Raji (cell line): ENCODE results near the gene ANXA2.

Source experiments
- POLR2A ChIP-seq: IDR thresholded peaks from 2 replicates; pipeline ENCODE4 v1.6.1; 2011; ENCODE audit warnings: low read depth, low read length, control low read depth; ENCODE audit not compliant: insufficient read depth

ANXA2 gene

DNA sequence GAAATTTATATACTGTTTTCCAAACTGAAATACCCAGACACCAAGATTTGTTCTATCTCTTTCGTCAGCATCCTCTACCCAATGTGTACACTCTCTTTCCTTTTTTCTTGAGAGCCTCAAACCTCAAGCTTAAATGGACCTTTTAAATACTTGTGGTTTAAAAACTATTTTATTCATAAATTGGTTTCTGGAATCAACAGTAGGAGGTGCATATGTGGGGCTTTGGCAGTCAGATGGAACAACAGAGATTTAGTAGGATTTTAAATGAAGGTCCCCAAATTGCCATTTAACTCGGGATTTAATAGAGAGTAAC is 33.2 kb downstream of the ANXA2 start:
- no peak for TF ChIP-seq POLR2A

DNA sequence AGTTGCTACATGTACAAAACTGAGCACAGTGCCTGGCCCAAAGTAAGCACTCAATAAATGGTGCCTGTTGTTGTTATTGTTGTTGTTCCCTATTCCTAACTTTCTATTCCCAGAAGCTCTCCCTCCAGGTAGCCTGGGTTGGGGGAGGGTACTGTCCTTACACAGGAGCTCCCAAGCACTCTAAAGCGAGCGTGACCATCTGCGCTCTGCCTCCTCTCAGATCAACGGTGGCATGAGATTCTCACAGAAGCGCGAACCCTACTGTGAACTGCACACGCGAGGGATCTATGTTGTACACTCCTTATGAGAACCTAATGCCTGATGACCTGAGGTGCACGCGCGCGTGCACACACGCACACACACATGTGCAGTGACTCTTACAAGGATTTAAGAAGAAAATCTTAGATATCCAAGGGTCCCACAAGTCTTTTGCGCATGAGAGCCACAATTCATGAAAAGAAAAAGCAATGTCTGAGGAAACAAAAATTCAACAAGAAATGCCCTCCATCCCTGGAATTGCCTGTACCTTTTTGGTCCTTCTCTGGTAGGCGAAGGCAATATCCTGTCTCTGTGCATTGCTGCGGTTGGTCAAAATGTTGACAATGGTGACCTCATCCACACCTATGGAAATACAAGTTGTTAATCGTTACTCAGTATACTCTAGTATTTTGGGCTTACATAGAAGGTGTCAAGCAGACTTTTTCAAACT is 33.7 kb downstream of the ANXA2 start:
- no peak for TF ChIP-seq POLR2A

DNA sequence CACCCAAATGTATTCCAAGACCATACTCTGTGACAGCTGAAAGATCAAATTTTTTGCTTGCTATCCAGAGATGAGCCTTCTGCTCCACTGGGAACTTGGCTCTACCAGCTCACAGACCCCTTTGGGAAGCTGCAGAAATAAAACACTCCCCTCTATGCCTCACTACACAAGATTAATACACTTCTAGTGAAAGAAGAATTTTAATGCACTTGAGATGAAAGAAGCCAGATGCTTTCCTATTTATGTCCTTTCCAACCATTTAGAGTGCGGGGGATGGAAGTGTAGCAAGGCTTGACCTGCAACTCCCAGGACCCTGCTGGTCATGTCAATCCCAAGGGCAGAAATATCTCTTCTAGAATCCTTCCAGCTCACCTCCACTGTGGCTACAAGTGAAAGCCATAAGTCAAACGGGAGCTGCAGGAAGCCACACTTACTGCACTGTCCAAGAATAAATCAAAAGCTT is 34.7 kb downstream of the ANXA2 start:
- TF ChIP-seq POLR2A = no peak

DNA sequence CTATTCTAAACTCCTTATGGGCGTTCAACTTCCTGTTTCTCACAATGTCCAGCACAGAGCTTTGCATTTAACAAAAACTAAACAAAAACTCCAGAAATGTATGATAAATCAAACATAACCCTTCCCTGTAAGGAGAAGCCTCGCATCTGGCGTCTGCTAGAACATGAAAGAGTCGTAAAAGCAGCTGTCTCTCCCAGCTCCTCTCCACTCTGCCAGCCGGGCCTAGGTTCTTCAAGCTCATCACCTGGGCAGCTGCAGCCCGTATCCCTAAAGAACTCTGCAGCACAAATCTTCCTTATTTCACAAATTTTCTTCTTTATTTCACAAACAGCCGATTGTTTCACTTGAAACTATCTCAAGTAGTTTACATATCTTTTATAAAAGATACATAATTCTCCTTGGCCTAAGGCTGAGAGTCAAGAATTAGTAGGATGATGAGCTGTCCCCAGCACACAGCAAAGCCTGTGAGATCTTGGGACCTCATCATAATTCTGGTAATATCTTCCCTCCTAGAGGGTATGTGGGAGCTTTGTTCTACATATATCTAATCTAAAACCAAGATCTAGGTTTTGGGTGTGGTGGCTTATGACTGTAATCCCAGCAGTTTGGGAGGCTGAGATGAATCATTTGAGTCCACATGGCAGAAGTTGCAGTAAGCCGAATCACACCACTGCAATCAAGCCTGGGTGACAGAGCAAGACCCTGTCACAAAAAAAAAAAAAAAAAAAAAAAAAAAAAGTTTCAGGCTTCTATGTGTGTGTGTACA is 35.3 kb downstream of the ANXA2 start:
- no peak for TF ChIP-seq POLR2A

DNA sequence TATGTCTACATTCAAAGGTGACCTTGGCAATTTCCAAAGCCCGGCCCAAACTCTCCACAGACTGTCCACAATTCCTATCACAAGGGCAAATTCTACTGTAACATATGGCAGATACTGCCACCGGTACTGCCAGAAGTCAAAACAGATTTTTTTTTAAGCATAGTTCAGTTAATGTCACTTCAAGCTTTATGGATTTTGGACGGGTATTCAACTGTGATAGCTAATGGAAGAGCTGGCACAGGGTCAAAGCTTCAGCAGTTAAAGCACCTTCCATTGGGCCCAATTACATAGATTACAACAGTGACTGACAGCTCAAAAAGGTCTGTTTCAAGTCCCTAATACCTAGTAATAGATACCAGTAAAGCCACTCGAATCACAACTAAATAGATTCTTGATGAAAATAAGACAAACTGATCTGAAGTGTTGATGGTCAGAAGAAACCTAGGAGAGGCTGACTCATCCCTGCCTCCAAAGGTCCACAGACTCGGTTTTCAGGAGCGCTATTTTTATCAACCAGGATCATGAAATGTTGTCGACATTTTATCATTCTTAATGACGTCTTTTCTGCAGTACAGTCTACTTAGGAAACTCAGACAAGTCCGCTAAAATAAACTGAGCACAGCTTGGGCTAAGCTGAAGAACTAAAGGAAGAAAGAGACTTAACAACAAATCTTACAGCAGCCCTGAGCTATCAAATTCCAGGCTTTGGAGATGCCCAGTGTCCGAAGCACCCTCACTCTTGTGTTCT is 38.7 kb downstream of the ANXA2 start:
- TF ChIP-seq POLR2A = no peak

DNA sequence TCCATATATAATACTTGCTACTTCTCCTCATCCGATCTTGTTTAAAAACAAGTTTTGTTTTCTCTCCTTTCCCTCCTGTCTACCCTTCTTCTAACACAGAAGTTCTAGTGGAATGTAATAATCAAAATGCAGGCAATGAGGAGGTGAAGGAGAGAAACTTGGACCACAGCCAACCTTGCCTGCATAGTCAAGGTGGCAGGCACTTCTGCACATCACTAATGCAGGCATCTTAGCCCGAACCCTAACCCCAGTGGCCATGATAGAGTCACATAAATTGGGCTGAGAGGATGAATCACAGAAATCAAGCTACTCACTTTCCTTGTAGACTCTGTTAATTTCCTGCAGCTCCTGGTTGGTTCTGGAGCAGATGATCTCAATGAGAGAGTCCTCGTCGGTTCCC is 41.0 kb downstream of the ANXA2 start:
- TF ChIP-seq POLR2A = no peak

DNA sequence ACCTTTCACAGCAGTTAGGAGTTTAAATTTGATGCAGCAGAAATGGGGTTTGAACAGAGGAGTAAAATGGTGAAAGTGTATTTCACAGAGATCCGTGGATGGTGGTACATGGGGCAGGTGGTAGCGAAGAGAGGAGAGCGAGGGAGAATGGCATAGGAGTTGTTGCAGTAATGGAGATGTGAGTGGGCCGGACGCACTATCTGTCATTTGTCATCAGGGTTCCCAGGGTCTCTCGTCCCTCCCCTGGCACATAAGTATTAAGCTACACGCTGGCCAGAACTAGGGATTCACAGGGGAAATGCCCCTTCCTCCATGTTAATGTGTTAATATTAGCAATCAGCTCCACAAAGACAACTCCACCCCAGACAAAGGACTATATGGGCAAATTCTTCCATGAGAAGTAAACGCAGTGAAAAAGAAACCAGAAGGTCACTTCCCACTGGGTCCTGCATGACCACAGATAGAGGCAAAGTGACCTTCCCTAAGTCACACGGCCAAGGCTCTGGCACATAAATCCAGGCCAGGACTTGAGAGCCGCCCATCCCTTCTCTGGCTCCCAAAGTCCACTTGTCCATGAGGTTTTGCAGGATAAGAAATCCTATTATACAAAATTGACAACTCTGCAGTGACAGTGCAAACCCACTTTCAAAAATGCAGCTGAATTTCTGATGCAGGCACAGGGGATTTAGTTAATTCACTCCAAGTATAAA is 42.5 kb downstream of the ANXA2 start:
- no peak for TF ChIP-seq POLR2A

DNA sequence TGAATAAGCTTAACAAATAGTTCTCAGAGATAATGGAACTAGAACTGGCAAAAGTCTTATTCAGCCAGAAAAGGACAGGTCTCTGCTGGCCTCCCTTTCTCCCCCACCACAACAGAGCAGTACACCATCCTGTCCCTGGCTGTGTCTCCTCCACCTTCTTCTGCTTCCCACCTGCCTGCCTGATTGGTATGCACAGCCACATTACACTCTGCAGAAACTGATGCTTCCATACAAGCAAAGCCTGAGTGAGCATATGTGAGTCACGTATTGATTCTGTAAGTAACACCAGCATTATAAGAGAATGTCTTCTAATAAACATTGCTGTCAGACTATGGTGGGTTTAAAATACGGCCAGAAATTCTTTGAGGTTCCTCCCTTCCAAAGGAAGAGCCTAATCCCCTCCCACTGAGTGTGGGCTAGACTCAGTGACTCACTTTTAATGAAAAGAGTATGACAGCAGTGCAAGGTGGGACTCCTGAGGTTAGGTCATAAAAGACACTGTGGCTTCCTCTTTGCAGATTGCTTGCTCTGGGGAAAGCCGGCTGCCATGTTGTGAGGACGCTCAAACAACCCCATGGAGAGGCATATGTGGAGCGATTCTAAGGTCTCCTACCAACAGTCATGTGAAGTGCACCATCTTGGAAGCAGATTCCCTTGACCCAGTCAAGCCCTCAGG is 44.4 kb downstream of the ANXA2 start:
- no peak for TF ChIP-seq POLR2A

DNA sequence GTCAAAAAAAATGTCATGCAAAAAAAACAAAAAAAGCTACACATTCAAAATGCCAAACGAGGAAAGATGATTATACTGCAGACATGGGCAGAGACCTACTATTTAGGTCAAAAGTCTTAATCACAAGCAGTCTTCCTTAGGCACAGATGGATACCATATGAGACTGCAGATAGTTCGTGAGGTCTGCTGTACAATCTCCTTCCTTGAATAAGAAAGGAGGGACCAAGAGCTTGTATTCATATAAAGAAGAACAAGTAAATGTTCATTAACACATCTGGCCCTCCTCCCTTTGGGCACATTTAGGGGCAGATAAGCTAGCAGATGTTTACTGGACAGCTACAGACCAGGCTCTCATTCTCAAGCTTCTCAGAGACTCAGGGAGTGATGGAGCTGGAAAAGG is 45.3 kb downstream of the ANXA2 start:
- TF ChIP-seq POLR2A = no peak

DNA sequence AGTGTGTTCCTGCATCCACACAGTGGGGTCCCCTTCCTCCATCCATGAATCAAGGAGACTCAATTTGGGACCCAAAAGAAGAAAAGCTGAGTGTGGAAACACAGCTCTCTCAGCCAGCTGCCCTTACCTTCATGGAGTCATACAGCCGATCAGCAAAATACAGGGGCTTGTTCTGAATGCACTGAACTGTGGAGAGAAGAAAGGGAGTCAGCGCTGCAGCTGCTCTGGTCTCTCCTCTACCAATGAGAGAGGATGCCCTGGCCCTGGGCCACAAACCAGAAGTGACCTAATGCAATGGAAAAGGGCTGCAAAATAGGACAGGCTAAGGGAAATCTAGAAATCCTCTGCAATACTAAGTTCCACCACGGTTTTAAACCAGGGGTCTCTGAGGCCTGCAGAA is 46.7 kb downstream of the ANXA2 start:
- no peak for TF ChIP-seq POLR2A

DNA sequence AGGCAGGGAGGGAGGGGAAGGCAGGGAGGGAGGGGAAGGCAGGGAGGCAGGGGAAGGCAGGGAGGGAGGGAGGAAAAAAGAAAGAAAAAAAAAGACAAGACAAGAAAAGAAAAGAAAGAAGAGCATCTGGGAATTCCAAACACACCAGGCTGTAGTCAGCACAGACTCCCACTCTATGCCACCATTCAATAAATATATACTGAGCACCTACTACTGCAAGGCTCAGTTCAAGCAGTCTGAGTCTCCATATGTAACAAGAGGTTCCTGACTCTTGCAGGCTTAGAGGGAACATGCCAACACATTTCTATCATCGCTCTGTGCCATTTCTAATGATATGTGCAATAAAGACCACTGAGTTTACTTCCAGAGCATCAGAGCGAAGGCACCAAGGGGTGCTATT is 47.7 kb downstream of the ANXA2 start:
- TF ChIP-seq POLR2A = no peak

DNA sequence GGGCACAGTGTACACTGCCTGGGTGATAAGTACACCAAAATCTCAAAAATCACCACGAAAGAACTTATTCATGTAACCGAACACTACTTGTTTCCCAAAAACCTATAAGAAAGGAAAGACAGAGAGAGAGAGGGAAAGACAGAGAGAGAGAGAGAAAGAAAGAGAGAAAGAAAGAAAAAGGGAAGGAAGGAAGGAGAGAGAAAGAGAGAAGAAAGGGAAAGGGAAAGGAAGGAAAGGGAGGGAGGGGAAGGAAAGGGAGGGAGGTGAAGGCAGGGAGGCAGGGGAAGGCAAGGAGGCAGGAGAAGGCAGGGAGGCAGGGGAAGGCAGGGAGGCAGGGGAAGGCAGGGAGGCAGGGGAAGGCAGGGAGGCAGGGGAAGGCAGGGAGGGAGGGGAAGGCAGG is 48.2 kb downstream of the ANXA2 start:
- no peak for TF ChIP-seq POLR2A

DNA sequence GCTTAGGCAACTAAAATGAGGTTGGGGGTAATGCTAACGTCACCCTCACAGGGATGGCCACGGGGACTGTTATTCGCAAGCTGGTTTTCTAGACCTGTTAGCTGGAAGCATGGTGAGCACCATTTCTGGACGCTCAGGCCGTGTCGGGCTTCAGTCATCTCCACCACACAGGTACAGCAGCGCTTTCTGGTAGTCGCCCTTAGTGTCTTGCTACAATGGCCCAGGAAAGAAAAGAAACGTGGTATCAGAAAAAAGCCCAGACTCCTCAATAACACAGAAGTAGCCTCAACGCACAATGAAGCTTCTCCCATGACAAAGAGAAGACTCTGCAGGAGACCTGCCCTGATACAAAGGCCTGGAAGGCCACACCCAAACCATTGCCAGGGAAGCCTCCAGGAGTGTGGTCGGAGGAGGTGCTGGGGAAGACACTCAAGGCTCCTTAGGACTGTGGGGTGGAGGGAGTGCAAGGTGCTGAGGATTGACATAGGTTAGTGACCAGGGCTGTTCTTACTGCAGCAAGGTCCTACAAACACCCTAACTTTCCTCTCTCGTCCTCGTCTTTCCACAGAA is 50.2 kb downstream of the ANXA2 start:
- no peak for TF ChIP-seq POLR2A

DNA sequence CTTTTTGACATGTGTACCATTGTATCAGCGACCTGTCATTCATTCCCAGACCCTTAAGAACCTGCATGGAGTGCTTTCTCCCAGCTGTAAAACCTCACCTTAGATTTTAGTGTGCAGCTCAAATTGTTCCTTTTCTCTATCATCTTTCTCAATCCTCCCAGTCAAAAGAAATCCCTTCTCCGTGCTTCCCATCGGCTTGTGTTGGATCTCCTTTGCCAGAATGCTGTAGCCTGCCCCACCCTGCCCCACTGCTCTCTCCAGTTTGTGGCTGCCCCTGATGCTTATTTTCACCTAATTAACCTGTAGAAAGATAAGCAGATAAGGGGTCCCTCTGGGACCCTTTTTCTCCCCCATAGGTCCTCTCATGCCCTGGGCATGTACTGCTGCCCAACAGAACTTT is 51.1 kb downstream of the ANXA2 start:
- TF ChIP-seq POLR2A = no peak
